Breast epithelium (tissue), 4 donors: ENCODE results near the gene HUS1. TPM values are rescaled to one million over a fixed set of nuclear protein-coding genes. Genes with fewer than 3 reads are reported as not detected.
"Not testable (repeated sequence)": the region's sequence is repeated elsewhere in the genome, so short reads cannot be mapped to it uniquely, and the experiment has no call there.

Experiments used
- DNase-seq, 2 donors: peaks; one replicate each; pipeline ENCODE4 v3.0.0-alpha.2; 2019; ENCODE audit warnings: low spot score in 2 of 2
- H3K27ac ChIP-seq, 2 donors: fragments of 200-600 bp; sonication (generic) in 1 of 2; one replicate each; pipeline ENCODE4 v1.5.1; 2016 to 2019; ENCODE audit warnings: mild to moderate bottlenecking in 1 of 2
- H3K27me3 ChIP-seq, 2 donors: fragments of 200-600 bp; sonication (generic) in 1 of 2; one replicate each; pipeline versions ENCODE4 v1.5.1 to v1.6.0; 2017 to 2019; ENCODE audit warnings: control low read depth in 1 of 2, mild to moderate bottlenecking in 1 of 2
- H3K36me3 ChIP-seq: fragments of 200-600 bp; one replicate; pipeline ENCODE4 v1.5.1; 2019
- H3K4me1 ChIP-seq, 2 donors: fragments of 200-600 bp; sonication (generic); one replicate each; pipeline ENCODE4 v1.5.1; 2016 to 2019; ENCODE audit warnings: control low read depth in 1 of 2
- H3K4me3 ChIP-seq, 3 donors: fragments of 200-600 bp; sonication (generic); 1 replicate in 2 of 3; 2 replicates in 1 of 3; pipeline ENCODE4 v1.5.1; 2016 to 2019; ENCODE audit warnings: mild to moderate bottlenecking in 3 of 3, moderate library complexity in 2 of 3
- H3K9me3 ChIP-seq, 2 donors: fragments of 200-600 bp; sonication (generic) in 1 of 2; one replicate each; pipeline ENCODE4 v1.5.1; 2016 to 2019; ENCODE audit warnings: control low read depth in 1 of 2
- CTCF ChIP-seq, 3 donors: fragments of 450-650 bp; IDR thresholded peaks; one replicate each; pipeline ENCODE4 v1.5.1; 2016 to 2017; ENCODE audit warnings: antibody characterized with exemption in 3 of 3, mild to moderate bottlenecking in 3 of 3, moderate library complexity in 3 of 3
- POLR2A ChIP-seq: fragments of 450-650 bp; IDR thresholded peaks from one replicate; pipeline ENCODE4 v1.6.1; 2016; ENCODE audit warnings: antibody characterized with exemption, mild to moderate bottlenecking, moderate library complexity
- POLR2AphosphoS5 ChIP-seq, 3 donors: sonication (generic); formaldehyde crosslinking; IDR thresholded peaks; one replicate each; pipeline ENCODE4 v1.6.1; 2017; ENCODE audit warnings: antibody characterized with exemption in 3 of 3
- intact Hi-C: fragments of 100-400 bp; cut with DNase I; formaldehyde crosslinking; loops from one replicate; pipeline ENCODE4 v1.15.1; 2023; ENCODE audit warnings: low total_unique reads
- total RNA-seq, 3 donors: library from RNA; depleted of rRNA; stranded (reverse); fragments of >200 nt; gene quantifications; one replicate each; pipeline ENCODE4 v1.1.0, GENCODE V29; 2016

Gene HUS1
- total RNA-seq, 3 donors from 2014 or later, result 26.5 to 46.2 (median 31.5) TPM

GRCh38 chr7:47982610-47983009, 3.2 kb upstream of the HUS1 start:
- Histone ChIP-seq H3K27ac (no peak overlapping the region), H3K27me3 (no peaks in the 10 kb centered on the region), H3K4me1 (peaks cover 0 to 6% of the 10 kb centered on the region in 2 donors), H3K36me3 (no peaks in the 10 kb centered on the region), H3K4me3 (no peak overlapping the region), H3K9me3 (no peaks in the 10 kb centered on the region)
- no peak for DNase-seq
- TF ChIP-seq POLR2A (no peak), CTCF (IDR thresholded peaks at IDR 0.05) (no peak), POLR2AphosphoS5 (IDR thresholded peaks at IDR 0.05) (no peak)
- intact Hi-C loops, result no loop called here

GRCh38 chr7:47980648-47981047, 1.2 kb upstream of the HUS1 start:
- H3K36me3 ChIP-seq, H3K27ac ChIP-seq, H3K4me1 ChIP-seq, H3K4me3 ChIP-seq, intact Hi-C loops, H3K9me3 ChIP-seq, DNase-seq, H3K27me3 ChIP-seq: not testable (repeated sequence)

GRCh38 chr7:47979832-47980181, 392 bp upstream of the HUS1 start:
- intact Hi-C loops, result no loop called here
- Histone ChIP-seq H3K4me1 (peaks cover 0 to 6% of the 10 kb centered on the region in 2 donors), H3K4me3 (peak overlapping the region; percentile 59 to 77 (median 75)), H3K27ac (peak overlapping the region; percentile 90 to 93), H3K27me3 (no peaks in the 10 kb centered on the region), H3K9me3 (no peaks in the 10 kb centered on the region), H3K36me3 (no peaks in the 10 kb centered on the region)
- TF ChIP-seq CTCF (IDR thresholded peaks at IDR 0.05) (no peak), POLR2AphosphoS5 (IDR thresholded peaks at IDR 0.05) (no peak), POLR2A (no peak)
- no peak for DNase-seq

GRCh38 chr7:47978790-47979144, 648 bp downstream of the HUS1 start:
- peaks cover 0 to 6% of the 10 kb centered on the region in 2 donors for H3K4me1 ChIP-seq
- DNase-seq, result no peak
- no peaks in the 10 kb centered on the region for H3K36me3 ChIP-seq
- TF ChIP-seq CTCF (IDR thresholded peaks at IDR 0.05) (no peak), POLR2AphosphoS5 (IDR thresholded peaks at IDR 0.05) (no peak), POLR2A (no peak)
- H3K27ac ChIP-seq, result peak overlapping the region; percentile 90 to 93
- no peaks in the 10 kb centered on the region for H3K9me3 ChIP-seq
- H3K4me3 ChIP-seq, result peak overlapping the region; percentile 59 to 77 (median 75)
- intact Hi-C loops, result no loop called here
- no peaks in the 10 kb centered on the region for H3K27me3 ChIP-seq

- Histone ChIP-seq H3K4me1 (peaks cover 0 to 4% of the 10 kb centered on the region in 2 donors), H3K27me3 (no peaks in the 10 kb centered on the region), H3K4me3 (no peak overlapping the region), H3K27ac (no peak overlapping the region), H3K9me3 (no peaks in the 10 kb centered on the region), H3K36me3 (no peaks in the 10 kb centered on the region)
- TF ChIP-seq POLR2AphosphoS5 (IDR thresholded peaks at IDR 0.05), result no peak
- no peak for TF ChIP-seq POLR2A
- TF ChIP-seq CTCF (IDR thresholded peaks at IDR 0.05), result no peak
- DNase-seq, result no peak
- intact Hi-C loops, result no loop called here
Measured at GRCh38 chr7:47973739-47974138, 5.7 kb downstream of the HUS1 start.

GRCh38 chr7:47970761-47971160, 8.7 kb downstream of the HUS1 start:
- intact Hi-C loops, result no loop called here
- Histone ChIP-seq H3K27ac (peak overlapping the region in 1 of 2 donors; percentile 25), H3K9me3 (no peaks in the 10 kb centered on the region), H3K36me3 (peaks cover 8% of the 10 kb centered on the region), H3K4me1 (no peaks in the 10 kb centered on the region), H3K27me3 (no peaks in the 10 kb centered on the region), H3K4me3 (no peak overlapping the region)
- no peak for DNase-seq
- TF ChIP-seq POLR2A (no peak), POLR2AphosphoS5 (IDR thresholded peaks at IDR 0.05) (no peak)
